GM12872 (cell line): ENCODE results near the gene LDLRAD3.

Experiments
- TF ChIP-seq, protein P1 (sequence below): IDR thresholded peaks from 3 replicates; pipeline ENCODE4 v1.5.1; 2011; ENCODE audit warnings: low read depth, mild to moderate bottlenecking, low read length, moderate library complexity; ENCODE audit not compliant: insufficient read depth

Gene LDLRAD3

DNA sequence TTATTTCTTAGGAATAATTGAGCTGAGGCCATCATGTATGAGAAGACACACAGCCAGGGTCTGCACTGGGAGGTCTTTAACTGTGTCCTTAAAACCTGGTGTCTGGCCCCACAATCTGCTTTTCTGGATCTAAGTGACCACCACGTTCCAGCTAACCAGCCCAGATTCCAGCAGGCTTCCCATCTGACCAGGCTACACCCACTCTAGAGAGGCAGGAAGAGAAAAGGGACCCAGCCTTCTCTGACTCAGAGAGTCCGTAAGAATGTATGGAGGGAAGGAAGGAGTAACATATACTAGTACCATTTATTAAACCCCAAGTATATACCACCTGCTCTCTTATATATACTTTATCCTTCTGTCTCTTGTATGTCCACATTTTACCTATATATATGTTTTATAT lies 80.1 kb downstream of the LDLRAD3 start:
- TF ChIP-seq, protein P1, sequence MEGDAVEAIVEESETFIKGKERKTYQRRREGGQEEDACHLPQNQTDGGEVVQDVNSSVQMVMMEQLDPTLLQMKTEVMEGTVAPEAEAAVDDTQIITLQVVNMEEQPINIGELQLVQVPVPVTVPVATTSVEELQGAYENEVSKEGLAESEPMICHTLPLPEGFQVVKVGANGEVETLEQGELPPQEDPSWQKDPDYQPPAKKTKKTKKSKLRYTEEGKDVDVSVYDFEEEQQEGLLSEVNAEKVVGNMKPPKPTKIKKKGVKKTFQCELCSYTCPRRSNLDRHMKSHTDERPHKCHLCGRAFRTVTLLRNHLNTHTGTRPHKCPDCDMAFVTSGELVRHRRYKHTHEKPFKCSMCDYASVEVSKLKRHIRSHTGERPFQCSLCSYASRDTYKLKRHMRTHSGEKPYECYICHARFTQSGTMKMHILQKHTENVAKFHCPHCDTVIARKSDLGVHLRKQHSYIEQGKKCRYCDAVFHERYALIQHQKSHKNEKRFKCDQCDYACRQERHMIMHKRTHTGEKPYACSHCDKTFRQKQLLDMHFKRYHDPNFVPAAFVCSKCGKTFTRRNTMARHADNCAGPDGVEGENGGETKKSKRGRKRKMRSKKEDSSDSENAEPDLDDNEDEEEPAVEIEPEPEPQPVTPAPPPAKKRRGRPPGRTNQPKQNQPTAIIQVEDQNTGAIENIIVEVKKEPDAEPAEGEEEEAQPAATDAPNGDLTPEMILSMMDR: no peak

DNA sequence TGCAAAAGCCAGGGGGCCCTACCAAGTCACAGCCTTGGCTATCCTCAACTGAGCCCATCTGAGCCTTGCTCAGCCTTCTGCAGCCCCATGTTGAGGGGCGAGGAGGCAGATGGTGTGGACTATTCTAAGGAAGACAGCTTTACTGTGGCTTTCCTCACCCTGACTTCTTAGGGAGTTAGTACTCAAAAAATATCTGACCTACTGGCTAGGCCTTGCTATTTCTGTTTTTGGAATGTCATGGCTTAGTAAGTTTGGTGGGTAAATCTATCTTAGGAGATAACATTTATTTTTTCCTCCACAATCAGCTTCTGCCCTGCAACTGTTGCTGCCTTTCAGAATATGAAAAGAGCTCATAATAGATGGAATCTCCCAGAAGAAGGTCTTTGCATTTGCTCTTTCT lies 80.9 kb downstream of the LDLRAD3 start:
- TF ChIP-seq, protein P1: no peak

- TF ChIP-seq, protein P1: no peak
Measured at GRCh38 chr11:36026315-36026968, 82.6 kb downstream of the LDLRAD3 start.

DNA sequence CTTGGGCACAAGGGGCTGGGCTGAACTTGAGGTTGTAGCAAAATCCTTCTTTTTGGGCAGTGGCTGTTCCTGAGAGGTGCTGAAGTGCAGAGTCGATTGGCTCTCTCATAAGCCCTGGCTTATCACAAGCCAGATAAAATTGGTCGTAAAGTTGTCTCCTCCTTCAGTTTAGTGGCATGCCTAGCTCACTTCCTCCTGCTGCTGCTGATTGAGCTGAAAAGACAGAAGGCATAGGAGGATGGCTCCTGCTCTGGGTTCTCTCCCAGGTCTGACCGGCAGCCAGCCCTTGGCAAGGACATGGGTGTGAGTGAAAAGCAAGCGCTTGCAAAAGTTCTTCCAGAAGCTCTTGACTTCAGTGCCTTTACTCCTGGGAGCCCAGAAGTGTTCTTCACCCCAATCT lies 83.9 kb downstream of the LDLRAD3 start:
- TF ChIP-seq, protein P1: no peak

GRCh38 chr11:36029616-36030015 lies 85.8 kb downstream of the LDLRAD3 start:
- TF ChIP-seq, protein P1: no peak

DNA sequence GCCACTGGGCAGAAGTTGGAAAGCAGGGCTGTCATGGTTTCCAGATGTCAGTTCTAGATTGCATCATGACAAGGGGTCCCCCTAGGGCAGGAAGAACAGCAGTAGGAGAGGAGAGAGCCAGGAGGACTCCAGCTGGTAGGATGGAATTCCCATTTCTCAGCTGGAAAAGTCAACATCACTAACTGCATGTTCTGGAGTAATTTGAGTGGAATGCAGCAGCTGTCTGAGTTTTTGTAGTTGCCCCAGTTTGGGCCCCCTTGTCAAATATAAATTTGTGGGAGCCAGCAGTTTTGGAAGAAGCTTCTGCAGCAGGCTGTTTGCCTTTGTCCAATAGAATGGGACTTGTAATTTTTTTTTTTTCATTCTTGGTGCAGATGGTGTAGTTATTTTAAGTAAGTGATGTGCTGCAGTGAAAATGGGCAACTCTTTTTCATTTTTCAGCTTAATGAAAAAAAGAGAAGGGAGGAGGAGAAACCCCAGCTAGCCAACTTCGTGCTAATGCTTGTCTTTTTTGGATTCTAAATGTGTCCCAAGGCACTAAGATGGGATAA lies 86.9 kb downstream of the LDLRAD3 start:
- TF ChIP-seq, protein P1: no peak

GRCh38 chr11:36033082-36033751 lies 89.4 kb downstream of the LDLRAD3 start:
- TF ChIP-seq, protein P1: no peak
